Measurements from ENCODE around the gene GLCE.
A peak's percentile ranks its signal among the peaks of the same experiment; 100 is the strongest.

GLCE gene

GRCh38 chr15:69298354-69298696 lies 137.9 kb downstream of the GLCE start:
- Histone ChIP-seq H3K23ac (ENCODE audit: low read length) (no peak overlapping the region), H3K27me3 (ENCODE audit: insufficient read depth, low read length) (peaks cover 27% of the 10 kb centered on the region), H3K9me3 (ENCODE audit: insufficient read depth, low read depth, low read length) (peaks cover 2% of the 10 kb centered on the region), H3K4ac (ENCODE audit: low read depth, low read length) (no peak overlapping the region), H3K36me3 (ENCODE audit: control insufficient read depth in 1 of 2, insufficient read depth in 2 of 2, low read length in 2 of 2) (no peaks in the 10 kb centered on the region), H3K4me2 (ENCODE audit: low read length) (peak overlapping the region; percentile 90), H3K79me1 (ENCODE audit: low read length) (no peaks in the 10 kb centered on the region), H2AFZ (ENCODE audit: insufficient read depth, low read length, poor library complexity) (no peak overlapping the region), H2BK5ac (ENCODE audit: low read depth, low read length, poor library complexity) (no peak overlapping the region), H3K4me1 (ENCODE audit: control insufficient read depth in 1 of 2, insufficient read depth in 2 of 2, low read length in 2 of 2) (peaks cover 2 to 6% of the 10 kb centered on the region in 2 experiments), H4K8ac (ENCODE audit: low read depth, low read length) (no peak overlapping the region), H3K79me2 (ENCODE audit: control insufficient read depth, insufficient read depth, low read length, poor library complexity) (no peaks in the 10 kb centered on the region), H3K27ac (ENCODE audit: low read depth, low read length) (no peak overlapping the region), H3K18ac (ENCODE audit: low read length) (no peak overlapping the region), H4K91ac (ENCODE audit: low read depth, low read length) (no peak overlapping the region), H2AK5ac (ENCODE audit: low read length) (no peak overlapping the region), H2BK12ac (ENCODE audit: low read length) (no peak overlapping the region), H3K9ac (ENCODE audit: low read length) (no peak overlapping the region), H3K4me3 (ENCODE audit: low read depth, low read length) (no peak overlapping the region), H2BK120ac (ENCODE audit: insufficient read depth, low read length, poor library complexity) (no peak overlapping the region), H3K14ac (ENCODE audit: low read length) (no peak overlapping the region), H4K12ac (ENCODE audit: low read depth, low read length) (no peak overlapping the region)
- no peak for DNase-seq
- no CpG with 5 or more reads among the region's 15 CpGs for WGBS (ENCODE audit: extremely low coverage, insufficient coverage, insufficient read length)

DNA sequence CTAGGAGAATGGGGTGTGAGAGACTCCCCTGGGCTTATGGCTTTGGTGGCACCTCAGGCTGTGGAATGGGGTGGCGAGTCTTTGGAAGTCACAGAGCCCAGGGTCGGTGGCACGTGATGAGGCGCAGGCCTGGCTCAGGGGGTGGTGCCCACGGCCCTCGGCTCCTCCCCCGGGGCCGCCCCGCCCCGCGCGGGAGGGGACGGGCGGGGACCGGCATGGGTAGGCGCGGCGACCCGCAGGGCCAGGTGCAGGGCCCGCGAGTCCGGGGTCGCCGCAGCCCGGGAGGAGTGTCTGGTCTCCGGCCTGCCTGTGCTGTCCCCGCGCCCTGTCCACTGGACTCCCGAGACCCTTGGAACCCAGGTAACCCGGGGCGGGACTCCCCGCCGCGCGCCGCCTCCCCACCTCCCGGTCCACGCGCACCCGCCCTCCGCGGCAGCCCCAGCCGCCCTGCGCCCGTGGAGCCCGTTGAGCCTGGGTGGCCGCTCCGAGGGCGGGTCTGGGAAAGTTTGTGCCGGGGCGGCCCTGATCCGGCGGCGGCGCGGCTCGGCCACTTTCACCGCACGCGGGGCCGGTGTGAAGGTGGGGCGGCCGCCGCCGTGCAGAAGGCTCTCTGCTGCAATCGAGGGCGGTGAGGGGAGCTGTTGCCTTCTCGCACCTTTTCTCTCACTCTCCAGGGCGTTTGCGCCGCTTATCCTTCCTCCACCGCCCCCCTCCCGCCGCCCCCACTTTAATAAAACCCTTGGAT lies 138.4 kb downstream of the GLCE start, which contains the start of gene PAQR5:
TSS of gene PAQR5 (plus strand) at position 216 of the 745 bp plus-strand sequence. CDS start 61,169 bp downstream, outside the sequence.
- no peak within 1 kb of the TSS for H3K4ac ChIP-seq (ENCODE audit: low read depth, low read length)

GRCh38 chr15:69299451-69299886 lies 139.0 kb downstream of the GLCE start:
- H3K18ac ChIP-seq (ENCODE audit: low read length) = no peak overlapping the region
- peaks cover 2 to 6% of the 10 kb centered on the region in 2 experiments for H3K4me1 ChIP-seq (ENCODE audit: control insufficient read depth in 1 of 2, insufficient read depth in 2 of 2, low read length in 2 of 2)
- no peaks in the 10 kb centered on the region for H3K36me3 ChIP-seq (ENCODE audit: control insufficient read depth in 1 of 2, insufficient read depth in 2 of 2, low read length in 2 of 2)
- no peak overlapping the region for H3K14ac ChIP-seq (ENCODE audit: low read length)
- no peak overlapping the region for H3K9ac ChIP-seq (ENCODE audit: low read length)
- no peaks in the 10 kb centered on the region for H3K79me1 ChIP-seq (ENCODE audit: low read length)
- H4K8ac ChIP-seq (ENCODE audit: low read depth, low read length) = no peak overlapping the region
- no peak overlapping the region for H3K23ac ChIP-seq (ENCODE audit: low read length)
- peaks cover 27% of the 10 kb centered on the region for H3K27me3 ChIP-seq (ENCODE audit: insufficient read depth, low read length)
- H3K27ac ChIP-seq (ENCODE audit: low read depth, low read length) = no peak overlapping the region
- no peak overlapping the region for H2BK120ac ChIP-seq (ENCODE audit: insufficient read depth, low read length, poor library complexity)
- H3K9me3 ChIP-seq (ENCODE audit: insufficient read depth, low read depth, low read length) = peaks cover 2% of the 10 kb centered on the region
- WGBS (ENCODE audit: extremely low coverage, insufficient coverage, insufficient read length) = no CpG with 5 or more reads among the region's 16 CpGs
- H2BK5ac ChIP-seq (ENCODE audit: low read depth, low read length, poor library complexity) = no peak overlapping the region
- no peak overlapping the region for H4K12ac ChIP-seq (ENCODE audit: low read depth, low read length)
- no peak overlapping the region for H2BK12ac ChIP-seq (ENCODE audit: low read length)
- peak overlapping the region; percentile 90 for H3K4me2 ChIP-seq (ENCODE audit: low read length)
- no peak overlapping the region for H2AFZ ChIP-seq (ENCODE audit: insufficient read depth, low read length, poor library complexity)
- H2AK5ac ChIP-seq (ENCODE audit: low read length) = no peak overlapping the region
- H3K4me3 ChIP-seq (ENCODE audit: low read depth, low read length) = no peak overlapping the region
- DNase-seq = no peak
- no peak overlapping the region for H4K91ac ChIP-seq (ENCODE audit: low read depth, low read length)
- H3K4ac ChIP-seq (ENCODE audit: low read depth, low read length) = no peak overlapping the region
- no peaks in the 10 kb centered on the region for H3K79me2 ChIP-seq (ENCODE audit: control insufficient read depth, insufficient read depth, low read length, poor library complexity)

More for the DNA sequence above, 138.4 kb downstream of the GLCE start, which contains the start of gene PAQR5:
- H2BK12ac ChIP-seq (ENCODE audit: low read length) = no peak within 1 kb of the TSS
- no peak within 1 kb of the TSS for H4K12ac ChIP-seq (ENCODE audit: low read depth, low read length)
- H4K91ac ChIP-seq (ENCODE audit: low read depth, low read length) = no peak within 1 kb of the TSS
- H3K9me3 ChIP-seq (ENCODE audit: insufficient read depth, low read depth, low read length) = peaks cover 2% of the 10 kb centered on the region
- H3K79me1 ChIP-seq (ENCODE audit: low read length) = no peaks in the 10 kb centered on the region
- H4K8ac ChIP-seq (ENCODE audit: low read depth, low read length) = no peak within 1 kb of the TSS
- WGBS (ENCODE audit: extremely low coverage, insufficient coverage, insufficient read length) = no CpG with 5 or more reads among the region's 74 CpGs
- H3K4me1 ChIP-seq (ENCODE audit: control insufficient read depth in 1 of 2, insufficient read depth in 2 of 2, low read length in 2 of 2) = peaks cover 2 to 6% of the 10 kb centered on the region in 2 experiments
- peak within 1 kb of the TSS; percentile 13 for H2AFZ ChIP-seq (ENCODE audit: insufficient read depth, low read length, poor library complexity)
- H3K27ac ChIP-seq (ENCODE audit: low read depth, low read length) = no peak within 1 kb of the TSS
- DNase-seq = peak in 1 of 2 donors; percentile 66
- H2BK5ac ChIP-seq (ENCODE audit: low read depth, low read length, poor library complexity) = no peak within 1 kb of the TSS
- no peaks in the 10 kb centered on the region for H3K79me2 ChIP-seq (ENCODE audit: control insufficient read depth, insufficient read depth, low read length, poor library complexity)
- peak within 1 kb of the TSS; percentile 90 for H3K4me2 ChIP-seq (ENCODE audit: low read length)
- no peak within 1 kb of the TSS for H2BK120ac ChIP-seq (ENCODE audit: insufficient read depth, low read length, poor library complexity)
- H3K18ac ChIP-seq (ENCODE audit: low read length) = no peak within 1 kb of the TSS
- H3K27me3 ChIP-seq (ENCODE audit: insufficient read depth, low read length) = peaks cover 27% of the 10 kb centered on the region
- H2AK5ac ChIP-seq (ENCODE audit: low read length) = no peak within 1 kb of the TSS
- H3K14ac ChIP-seq (ENCODE audit: low read length) = no peak within 1 kb of the TSS
- no peaks in the 10 kb centered on the region for H3K36me3 ChIP-seq (ENCODE audit: control insufficient read depth in 1 of 2, insufficient read depth in 2 of 2, low read length in 2 of 2)
- no peak within 1 kb of the TSS for H3K9ac ChIP-seq (ENCODE audit: low read length)
- no peak within 1 kb of the TSS for H3K23ac ChIP-seq (ENCODE audit: low read length)
- H3K4me3 ChIP-seq (ENCODE audit: low read depth, low read length) = peak within 1 kb of the TSS; percentile 63

DNA sequence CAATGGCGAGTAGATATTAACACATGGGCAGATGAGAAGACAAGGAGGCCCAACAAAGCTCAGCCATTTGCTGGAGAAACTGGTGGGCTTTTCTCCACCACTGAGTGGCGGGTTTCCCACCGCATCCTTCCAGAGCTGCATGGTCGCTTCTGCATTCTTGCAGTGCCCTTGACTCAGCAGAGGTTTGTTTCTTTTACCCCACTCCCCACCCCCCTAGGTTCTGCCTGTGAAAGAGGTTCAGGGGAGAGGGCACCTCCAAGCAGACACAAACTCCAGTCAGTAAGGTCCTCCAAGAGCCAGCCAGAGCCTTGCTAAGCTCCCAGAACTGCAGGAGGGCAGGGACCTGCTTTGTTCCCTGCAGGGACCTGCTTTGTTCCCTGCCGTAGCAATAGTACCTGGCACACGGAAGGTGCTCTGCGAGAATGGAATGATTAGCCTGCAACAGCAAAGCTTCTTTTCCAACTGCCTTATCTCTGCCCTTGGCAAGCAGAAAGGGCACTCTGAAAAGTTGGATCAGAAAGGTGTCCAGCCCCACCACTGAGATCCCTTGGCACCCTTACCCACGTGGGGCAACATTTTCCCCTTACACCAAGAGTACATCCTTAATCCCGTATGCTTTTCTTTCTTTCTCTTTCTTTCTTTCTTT lies 139.6 kb downstream of the GLCE start:
- whole genome bisulfite sequencing (ENCODE audit: extremely low coverage, insufficient coverage, insufficient read length) = no CpG with 5 or more reads among the region's 9 CpGs
- no peak overlapping the region for H3K14ac ChIP-seq (ENCODE audit: low read length)
- H3K36me3 ChIP-seq (ENCODE audit: control insufficient read depth in 1 of 2, insufficient read depth in 2 of 2, low read length in 2 of 2) = no peaks in the 10 kb centered on the region
- DNase-seq = no peak
- H3K27me3 ChIP-seq (ENCODE audit: insufficient read depth, low read length) = peaks cover 27% of the 10 kb centered on the region
- H3K18ac ChIP-seq (ENCODE audit: low read length) = no peak overlapping the region
- H3K9ac ChIP-seq (ENCODE audit: low read length) = no peak overlapping the region
- H3K4me3 ChIP-seq (ENCODE audit: low read depth, low read length) = no peak overlapping the region
- H4K12ac ChIP-seq (ENCODE audit: low read depth, low read length) = no peak overlapping the region
- no peak overlapping the region for H3K4me2 ChIP-seq (ENCODE audit: low read length)
- H2BK5ac ChIP-seq (ENCODE audit: low read depth, low read length, poor library complexity) = no peak overlapping the region
- no peak overlapping the region for H4K91ac ChIP-seq (ENCODE audit: low read depth, low read length)
- H3K79me2 ChIP-seq (ENCODE audit: control insufficient read depth, insufficient read depth, low read length, poor library complexity) = no peaks in the 10 kb centered on the region
- no peak overlapping the region for H3K27ac ChIP-seq (ENCODE audit: low read depth, low read length)
- H3K4me1 ChIP-seq (ENCODE audit: control insufficient read depth in 1 of 2, insufficient read depth in 2 of 2, low read length in 2 of 2) = peaks cover 2 to 6% of the 10 kb centered on the region in 2 experiments
- no peak overlapping the region for H2BK12ac ChIP-seq (ENCODE audit: low read length)
- no peak overlapping the region for H3K4ac ChIP-seq (ENCODE audit: low read depth, low read length)
- H2AK5ac ChIP-seq (ENCODE audit: low read length) = no peak overlapping the region
- H2AFZ ChIP-seq (ENCODE audit: insufficient read depth, low read length, poor library complexity) = no peak overlapping the region
- H2BK120ac ChIP-seq (ENCODE audit: insufficient read depth, low read length, poor library complexity) = no peak overlapping the region
- no peak overlapping the region for H4K8ac ChIP-seq (ENCODE audit: low read depth, low read length)
- H3K79me1 ChIP-seq (ENCODE audit: low read length) = no peaks in the 10 kb centered on the region
- H3K23ac ChIP-seq (ENCODE audit: low read length) = no peak overlapping the region
- H3K9me3 ChIP-seq (ENCODE audit: insufficient read depth, low read depth, low read length) = peaks cover 2% of the 10 kb centered on the region
